Measurements from ENCODE around the gene SUCLG1.

GRCh38 chr2:84450288-84451227 lies 8.5 kb downstream of the SUCLG1 start:
- no peak for TF ChIP-seq CHD2 (IDR thresholded peaks at IDR 0.05; ENCODE audit: low read length, partially characterized antibody)
- TF ChIP-seq ZFP36 (IDR thresholded peaks at IDR 0.05; ENCODE audit: borderline replicate concordance, partially characterized antibody), result no peak
- no peak for TF ChIP-seq PHF8 (IDR thresholded peaks at IDR 0.05; ENCODE audit: borderline replicate concordance, low read depth)
- TF ChIP-seq CTCF (IDR thresholded peaks at IDR 0.05), result no peak
- TF ChIP-seq ELK1 (IDR thresholded peaks at IDR 0.05; ENCODE audit: low read depth, low read length), result no peak
